Measurements from ENCODE around the gene GSC2. TPM values are rescaled to one million over a fixed set of nuclear protein-coding genes. Genes with fewer than 3 reads are reported as not detected.

The GSC2 gene
- total and polyA plus RNA-seq, 9 of the 15 experiments (the other 6 are each of a cell fraction or from before 2014, with no cell fraction given), result not detected

DNA sequence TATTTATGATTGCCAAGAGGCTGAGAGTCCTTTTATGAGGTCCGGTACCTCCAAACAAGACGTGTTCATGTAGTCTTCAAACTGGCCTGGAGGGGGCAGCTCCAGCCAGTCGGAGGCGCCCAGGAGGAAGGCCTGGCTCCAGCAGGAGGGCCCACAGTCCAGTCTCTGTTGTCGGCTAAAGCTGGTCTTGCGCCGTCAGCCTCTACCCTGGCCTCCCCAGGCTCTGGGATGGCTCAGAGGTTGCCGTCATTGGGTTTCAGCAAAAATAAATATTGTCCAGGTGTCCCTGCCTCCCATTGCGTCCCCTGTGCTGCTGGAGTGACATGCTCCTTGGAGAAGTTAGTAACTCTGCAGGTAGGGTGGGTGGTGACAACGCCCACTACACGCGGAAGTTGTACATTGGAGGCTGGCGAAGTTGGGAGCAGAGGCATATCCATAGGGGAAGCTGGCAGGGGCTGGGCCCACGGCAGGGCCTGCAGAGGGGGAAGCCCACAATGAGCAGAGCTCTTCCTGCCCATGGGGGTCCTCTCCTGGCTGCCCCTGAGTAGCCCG, 29.5 kb upstream of the GSC2 start (continued):
- TF ChIP-seq, protein P1, sequence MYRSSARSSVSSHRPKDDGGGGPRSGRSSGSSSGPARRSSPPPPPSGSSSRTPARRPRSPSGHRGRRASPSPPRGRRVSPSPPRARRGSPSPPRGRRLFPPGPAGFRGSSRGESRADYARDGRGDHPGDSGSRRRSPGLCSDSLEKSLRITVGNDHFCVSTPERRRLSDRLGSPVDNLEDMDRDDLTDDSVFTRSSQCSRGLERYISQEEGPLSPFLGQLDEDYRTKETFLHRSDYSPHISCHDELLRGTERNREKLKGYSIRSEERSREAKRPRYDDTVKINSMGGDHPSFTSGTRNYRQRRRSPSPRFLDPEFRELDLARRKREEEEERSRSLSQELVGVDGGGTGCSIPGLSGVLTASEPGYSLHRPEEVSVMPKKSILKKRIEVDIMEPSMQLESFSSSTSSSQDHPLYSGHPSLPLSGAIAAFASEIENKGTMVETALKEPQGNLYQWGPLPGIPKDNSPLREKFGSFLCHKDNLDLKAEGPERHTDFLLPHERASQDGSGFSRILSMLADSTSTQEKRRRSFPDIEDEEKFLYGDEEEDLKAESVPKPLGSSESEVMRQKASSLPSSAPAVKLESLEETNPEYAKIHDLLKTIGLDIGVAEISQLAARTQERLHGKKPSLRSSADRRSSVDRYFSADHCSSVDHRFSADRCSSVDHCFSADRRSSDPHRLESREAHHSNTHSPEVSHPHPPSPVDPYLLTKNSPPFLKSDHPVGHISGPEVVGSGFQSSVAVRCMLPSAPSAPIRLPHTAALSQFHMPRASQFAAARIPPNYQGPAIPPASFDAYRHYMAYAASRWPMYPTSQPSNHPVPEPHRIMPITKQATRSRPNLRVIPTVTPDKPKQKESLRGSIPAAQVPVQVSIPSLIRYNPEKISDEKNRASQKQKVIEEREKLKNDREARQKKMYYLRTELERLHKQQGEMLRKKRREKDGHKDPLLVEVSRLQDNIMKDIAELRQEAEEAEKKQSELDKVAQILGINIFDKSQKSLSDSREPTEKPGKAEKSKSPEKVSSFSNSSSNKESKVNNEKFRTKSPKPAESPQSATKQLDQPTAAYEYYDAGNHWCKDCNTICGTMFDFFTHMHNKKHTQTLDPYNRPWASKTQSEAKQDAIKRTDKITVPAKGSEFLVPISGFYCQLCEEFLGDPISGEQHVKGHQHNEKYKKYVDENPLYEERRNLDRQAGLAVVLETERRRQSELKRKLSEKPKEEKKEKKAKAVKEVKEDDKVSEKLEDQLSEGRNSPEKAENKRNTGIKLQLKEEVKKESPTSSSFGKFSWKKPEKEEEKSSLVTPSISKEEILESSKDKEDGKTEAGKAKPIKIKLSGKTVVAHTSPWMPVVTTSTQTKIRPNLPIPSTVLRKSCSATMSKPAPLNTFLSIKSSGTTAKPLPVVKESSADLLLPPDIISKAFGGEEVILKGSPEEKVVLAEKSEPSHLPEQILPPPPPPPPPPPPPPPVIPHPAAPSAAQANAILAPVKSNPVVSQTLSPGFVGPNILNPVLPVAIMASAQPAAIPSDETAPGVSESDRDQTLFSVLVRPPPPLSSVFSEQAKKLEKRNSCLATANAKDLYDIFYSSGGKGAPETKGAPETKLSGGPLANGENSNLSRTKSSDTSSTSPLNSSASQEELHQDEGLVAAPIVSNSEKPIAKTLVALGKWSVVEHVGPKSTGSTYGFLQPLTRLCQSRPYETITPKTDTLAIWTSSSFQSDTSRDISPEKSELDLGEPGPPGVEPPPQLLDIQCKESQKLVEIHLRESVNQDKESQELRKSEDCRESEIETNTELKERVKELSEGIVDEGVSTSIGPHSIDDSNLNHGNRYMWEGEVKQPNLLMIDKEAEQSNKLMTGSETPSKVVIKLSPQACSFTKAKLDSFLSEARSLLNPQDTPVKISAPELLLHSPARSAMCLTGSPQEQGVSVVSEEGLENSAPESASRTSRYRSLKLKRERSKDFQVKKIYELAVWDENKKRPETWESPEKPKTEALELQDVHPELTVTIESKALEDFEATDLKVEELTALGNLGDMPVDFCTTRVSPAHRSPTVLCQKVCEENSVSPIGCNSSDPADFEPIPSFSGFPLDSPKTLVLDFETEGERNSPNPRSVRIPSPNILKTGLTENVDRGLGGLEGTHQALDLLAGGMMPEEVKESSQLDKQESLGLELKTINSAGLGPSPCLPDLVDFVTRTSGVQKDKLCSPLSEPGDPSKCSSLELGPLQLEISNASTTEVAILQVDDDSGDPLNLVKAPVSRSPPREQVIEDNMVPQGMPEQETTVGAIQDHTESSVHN (IDR thresholded peaks at IDR 0.05; ENCODE audit: borderline replicate concordance in 1 of 2, low read depth in 1 of 2), result no peak
- TF ChIP-seq MAFF (IDR thresholded peaks at IDR 0.05; ENCODE audit: low read length) (no peak), NUFIP1 (IDR thresholded peaks at IDR 0.05; ENCODE audit: partially characterized antibody) (no peak), ZFPM2 (CRISPR knock-in tag; IDR thresholded peaks at IDR 0.05) (no peak), NCOR1 (IDR thresholded peaks at IDR 0.05) (no peak), POLR2AphosphoS5 (IDR thresholded peaks at IDR 0.05; ENCODE audit: control insufficient read depth, insufficient read depth, low read depth, low read length) (no peak), IRF1 (CRISPR knock-in tag; IDR thresholded peaks at IDR 0.05; ENCODE audit: borderline replicate concordance) (no peak), CCAR2 (IDR thresholded peaks at IDR 0.05; ENCODE audit: low read depth, low read length) (no peak), HNRNPH1 (optimal IDR thresholded peaks at IDR 0.05; ENCODE audit: low read depth, low read length) (no peak), TRIM24 (IDR thresholded peaks at IDR 0.05) (no peak), MYC (IDR thresholded peaks at IDR 0.05; ENCODE audit: low read depth, low read length) (peak; percentile 31; the same call in 1 of the 2 replicates), MYC (CRISPR knock-in tag; IDR thresholded peaks at IDR 0.05; ENCODE audit: borderline replicate concordance, low read depth) (no peak), HMG20B (CRISPR knock-in tag; IDR thresholded peaks at IDR 0.05) (no peak)
- TF ChIP-seq, protein P2, sequence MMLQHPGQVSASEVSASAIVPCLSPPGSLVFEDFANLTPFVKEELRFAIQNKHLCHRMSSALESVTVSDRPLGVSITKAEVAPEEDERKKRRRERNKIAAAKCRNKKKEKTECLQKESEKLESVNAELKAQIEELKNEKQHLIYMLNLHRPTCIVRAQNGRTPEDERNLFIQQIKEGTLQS (IDR thresholded peaks at IDR 0.05), result no peak
- TF ChIP-seq, protein P2 (CRISPR knock-in tag; conservative IDR thresholded peaks at IDR 0.05), result 0 out of 2 replicates have a peak, but pooled peaks have one; percentile 45
- TF ChIP-seq, protein P3, sequence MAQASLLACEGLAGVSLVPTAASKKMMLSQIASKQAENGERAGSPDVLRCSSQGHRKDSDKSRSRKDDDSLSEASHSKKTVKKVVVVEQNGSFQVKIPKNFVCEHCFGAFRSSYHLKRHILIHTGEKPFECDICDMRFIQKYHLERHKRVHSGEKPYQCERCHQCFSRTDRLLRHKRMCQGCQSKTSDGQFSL (CRISPR knock-in tag; IDR thresholded peaks at IDR 0.05), result no peak
- TF ChIP-seq, protein P3 (tag; IDR thresholded peaks at IDR 0.05), result no peak

Measured in K562 (cell line).